ENCODE measurements around the gene SLC38A8.

GRCh38 chr16:84082110-84082509 lies 39.5 kb upstream of the SLC38A8 start:
- TF ChIP-seq CTCF (IDR thresholded peaks at IDR 0.05) (no peak), POLR2A (IDR thresholded peaks at IDR 0.05) (no peak)

Data from lower leg skin (tissue), 3 donors.